ENCODE measurements around the gene DNA2.

- no peak for TF ChIP-seq EZH2 (IDR thresholded peaks at IDR 0.05; ENCODE audit: low read length, missing control alignments)
- TF ChIP-seq CTCF (conservative IDR thresholded peaks at IDR 0.05 in 1 of 2, IDR thresholded peaks at IDR 0.05 in 1 of 2; ENCODE audit: low read depth in 1 of 2, low read length in 2 of 2): no peak
Measured at GRCh38 chr10:68397005-68397404, 74.8 kb downstream of the DNA2 start.

Data from fibroblast of lung (primary cell).